Aorta (tissue), 5 donors: ENCODE measurements around the gene ABCA13. TPM values are rescaled to one million over a fixed set of nuclear protein-coding genes. Genes with fewer than 3 reads are reported as not detected.

ENCODE experiments used
- ATAC-seq: fragments of 200-7000 bp; cut with Tn5 transposase; one replicate; pipeline ENCODE4 v1.9.1; 2022; ENCODE audit warnings: moderate library complexity; ENCODE audit not compliant: low FRiP score
- DNase-seq, 2 donors: peaks; one replicate each; pipeline ENCODE4 v3.0.0-alpha.2; 2020
- H3K27ac ChIP-seq, 2 donors: one replicate each; pipeline ENCODE4 v1.5.1; 2013; ENCODE audit warnings: low read length in 2 of 2, mild to moderate bottlenecking in 2 of 2, moderate library complexity in 2 of 2, control low read depth in 1 of 2, inconsistent platforms in 1 of 2, low read depth in 1 of 2
- H3K27me3 ChIP-seq, 2 donors: one replicate each; pipeline ENCODE4 v1.6.1; 2013; ENCODE audit warnings: control low read depth in 1 of 2, low read length in 1 of 2, mild to moderate bottlenecking in 1 of 2, moderate library complexity in 1 of 2; ENCODE audit not compliant: insufficient read depth in 2 of 2, control insufficient read depth in 1 of 2
- H3K36me3 ChIP-seq, 2 donors: one replicate each; pipeline ENCODE4 v1.6.1; 2013; ENCODE audit warnings: control low read depth in 1 of 2, low read length in 1 of 2, mild to moderate bottlenecking in 1 of 2; ENCODE audit not compliant: insufficient read depth in 2 of 2, control insufficient read depth in 1 of 2
- H3K4me1 ChIP-seq, 2 donors: one replicate each; pipeline ENCODE4 v1.6.1; 2013; ENCODE audit warnings: low read length in 2 of 2, control low read depth in 1 of 2, mild to moderate bottlenecking in 1 of 2, moderate library complexity in 1 of 2; ENCODE audit not compliant: insufficient read depth in 2 of 2, control insufficient read depth in 1 of 2
- H3K4me3 ChIP-seq, 2 donors: one replicate each; pipeline ENCODE4 v1.5.1; 2013; ENCODE audit warnings: low read length in 2 of 2, control low read depth in 1 of 2, mild to moderate bottlenecking in 1 of 2
- H3K9me3 ChIP-seq: one replicate; pipeline ENCODE4 v1.6.1; 2013; ENCODE audit warnings: mild to moderate bottlenecking, low read length; ENCODE audit not compliant: control insufficient read depth
- WGBS, 2 donors: extraction: QIAGEN DNeasy Blood & Tissue Kit; methylation state at CpG; one replicate each; pipeline ENCODE4 v1.1.7; 2013; 5-methylcytosine and 5-hydroxymethylcytosine counted together
- intact Hi-C, 2 donors: fragments of 100-400 bp; cut with DNase I; formaldehyde crosslinking; loops; one replicate each; pipeline versions ENCODE4 v1.14.2 to v1.15.0; 2022
- polyA plus RNA-seq, 2 donors: library from polyadenylated mRNA; stranded (reverse); fragments of 200-250 nt; gene quantifications; one replicate each; pipeline ENCODE4 v1.2.3, GENCODE V29; 2013
- total RNA-seq, 2 donors: library from RNA; stranded (reverse); fragmentation: NEBNext Ultra II Directional; extraction: Animal tissue kit (Norgen Biotek cat#: 25700); gene quantifications; one replicate each; pipeline ENCODE4 v1.2.1, GENCODE V29; 2021
- donor health status: healthy with polysubstance abuse.
- donor health status: Bipolar disorder and iron deficiency.
- donor health status: DM: no; HTN: no; CAD: no.
- donor health status: DM: no; HTN: no; CAD: no.
- donor health status: DM: yes; HTN: yes; CAD: no.

The ABCA13 gene
- total and polyA plus RNA-seq, 4 donors: 0.06 to 0.12 TPM; not detected in 2

DNA sequence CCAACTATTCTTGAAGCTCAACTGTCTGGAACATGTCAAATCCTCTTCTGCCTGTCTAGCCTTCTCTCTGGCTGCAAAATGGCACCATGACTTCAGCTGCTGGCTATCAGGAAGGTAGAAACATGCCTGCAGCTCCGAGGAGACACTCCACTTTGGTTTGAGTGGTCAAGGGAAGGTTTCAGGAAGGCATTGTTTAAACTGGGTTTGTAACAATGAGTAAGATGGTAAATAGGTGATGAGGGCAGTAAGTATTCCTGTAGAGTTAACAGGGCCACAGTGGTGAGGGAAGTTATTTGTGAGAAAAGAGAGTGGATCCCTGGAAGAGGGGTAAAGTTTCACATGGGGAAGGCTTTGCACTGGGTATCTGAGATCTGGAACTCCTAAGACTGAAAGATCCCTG lies 231.5 kb downstream of the ABCA13 start:
- intact Hi-C loops: no loop called here
- DNase-seq: no peak
- H3K4me3 ChIP-seq: no peak overlapping the region
- 60 to 65% methylated on average over 1 of the region's 1 CpG for WGBS, 2 donors
- H3K27me3 ChIP-seq: no peaks in the 10 kb centered on the region
- no peak for ATAC-seq
- H3K4me1 ChIP-seq: no peaks in the 10 kb centered on the region
- no peak overlapping the region for H3K27ac ChIP-seq
- no peaks in the 10 kb centered on the region for H3K36me3 ChIP-seq
- no peaks in the 10 kb centered on the region for H3K9me3 ChIP-seq

DNA sequence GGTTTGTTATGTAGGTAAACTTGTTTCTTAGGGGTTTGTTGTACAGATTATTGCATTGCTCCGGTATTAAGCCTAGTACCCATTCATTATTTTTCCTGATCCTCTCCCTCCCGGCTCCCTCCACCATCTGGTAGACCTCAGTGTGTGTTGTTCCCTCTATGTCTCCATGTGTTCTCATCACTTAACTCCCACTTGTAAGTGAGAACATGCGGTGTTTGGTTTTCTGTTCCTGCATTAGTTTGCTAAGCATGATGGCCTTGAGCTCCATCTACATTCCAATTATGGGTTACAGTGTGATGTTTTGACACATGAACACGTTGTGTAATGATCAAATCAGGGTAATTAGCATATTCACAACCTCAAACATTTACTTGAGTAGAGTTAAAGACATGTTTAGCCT lies 237.5 kb downstream of the ABCA13 start:
- intact Hi-C loops: no loop called here
- no peaks in the 10 kb centered on the region for H3K9me3 ChIP-seq
- no peak overlapping the region for H3K4me3 ChIP-seq
- H3K27me3 ChIP-seq: no peaks in the 10 kb centered on the region
- H3K27ac ChIP-seq: no peak overlapping the region
- ATAC-seq (no peak), DNase-seq (no peak)
- no peaks in the 10 kb centered on the region for H3K4me1 ChIP-seq
- no peaks in the 10 kb centered on the region for H3K36me3 ChIP-seq
- 71 to 74% methylated on average over 4 of the region's 4 CpGs for WGBS, 2 donors

DNA sequence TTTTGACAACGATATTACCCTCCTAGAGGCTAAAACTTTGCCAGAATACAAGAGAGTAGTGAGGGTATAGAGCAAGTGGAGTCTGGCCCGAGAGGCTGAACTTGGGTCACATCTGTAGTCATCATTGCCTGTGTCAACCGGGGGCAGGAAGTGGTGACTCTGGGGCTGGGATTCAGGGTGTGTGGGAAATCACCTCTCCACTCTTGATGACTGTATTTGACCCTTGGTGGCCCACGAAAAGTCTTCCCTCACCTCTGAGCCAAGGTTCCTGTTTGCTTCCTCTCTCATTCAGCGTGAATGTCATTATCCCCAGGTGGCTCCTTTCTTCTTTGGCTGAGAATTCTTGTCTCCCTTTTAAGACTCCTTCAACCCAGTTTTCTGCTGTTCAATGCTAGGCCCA lies 240.4 kb downstream of the ABCA13 start:
- ATAC-seq: no peak
- H3K36me3 ChIP-seq: no peaks in the 10 kb centered on the region
- H3K4me3 ChIP-seq: no peak overlapping the region
- no peaks in the 10 kb centered on the region for H3K9me3 ChIP-seq
- no peak for DNase-seq
- no peaks in the 10 kb centered on the region for H3K4me1 ChIP-seq
- 76 to 79% methylated on average over 5 of the region's 5 CpGs for WGBS, 2 donors
- intact Hi-C loops: no loop called here
- H3K27me3 ChIP-seq: no peaks in the 10 kb centered on the region
- H3K27ac ChIP-seq: no peak overlapping the region

DNA sequence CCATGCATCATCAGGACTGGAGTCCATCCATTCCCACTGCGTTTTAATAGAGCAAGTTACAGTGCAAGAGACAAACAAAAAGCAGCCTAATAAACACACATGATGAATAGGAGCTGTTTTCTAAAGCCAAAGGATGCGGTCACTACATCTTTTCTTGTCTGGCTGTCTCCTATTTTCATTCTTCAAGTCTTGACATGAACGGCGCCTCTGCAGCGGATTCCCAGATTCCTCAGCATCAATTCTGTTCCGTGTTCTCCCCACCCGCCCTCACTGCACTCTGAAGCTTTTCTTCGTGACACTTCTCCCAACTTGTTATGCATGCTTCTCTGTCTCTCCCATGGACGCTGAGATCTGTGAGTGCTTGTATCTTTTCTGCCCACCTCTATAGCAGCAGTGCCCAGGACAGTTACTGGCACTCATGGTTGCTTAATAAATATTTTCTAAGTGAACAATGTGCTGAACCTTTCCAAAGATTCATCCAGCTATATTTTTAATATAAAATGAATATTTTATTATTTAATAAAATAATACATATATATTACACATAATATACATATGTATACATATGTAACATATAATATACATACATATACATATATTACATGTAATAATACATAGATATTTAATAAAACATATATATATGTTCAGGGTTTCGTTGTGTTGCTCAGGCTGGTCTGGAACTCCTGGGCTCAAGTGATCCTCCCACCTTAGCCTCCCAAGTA lies 242.9 kb downstream of the ABCA13 start:
- H3K4me3 ChIP-seq: no peak overlapping the region
- ATAC-seq (no peak), DNase-seq (no peak)
- H3K27me3 ChIP-seq: no peaks in the 10 kb centered on the region
- WGBS, 2 donors: 75 to 83% methylated on average over 10 of the region's 10 CpGs
- H3K36me3 ChIP-seq: no peaks in the 10 kb centered on the region
- intact Hi-C loops: no loop called here
- no peak overlapping the region for H3K27ac ChIP-seq
- H3K4me1 ChIP-seq: no peaks in the 10 kb centered on the region
- no peaks in the 10 kb centered on the region for H3K9me3 ChIP-seq

DNA sequence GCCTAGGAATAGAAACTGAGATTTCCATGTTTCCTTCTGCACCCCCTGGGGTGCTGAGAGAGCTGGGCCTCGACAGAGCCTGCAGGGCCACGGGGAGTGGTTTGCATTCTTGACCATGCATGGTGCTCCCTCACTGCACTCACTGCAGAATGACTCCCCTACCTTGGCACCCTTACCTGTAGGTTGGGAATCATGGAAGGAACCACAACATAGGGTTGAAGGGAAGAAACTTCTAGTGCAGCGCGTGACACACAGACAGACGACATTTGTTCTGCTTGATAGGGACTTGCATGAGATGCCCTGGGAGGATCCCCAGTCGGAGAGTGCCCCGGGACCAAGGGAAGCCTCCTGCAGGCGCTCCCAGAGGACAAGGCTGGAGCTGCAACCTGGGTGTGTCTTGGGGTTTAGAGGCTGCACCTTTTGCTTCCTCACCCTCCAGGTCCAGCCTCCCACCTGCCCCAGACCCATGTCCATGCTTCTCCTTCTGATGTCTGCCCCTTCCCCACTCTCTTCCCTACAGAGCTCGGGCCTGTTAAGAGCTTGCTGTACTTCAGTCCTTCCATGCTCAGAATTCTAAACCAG lies 245.2 kb downstream of the ABCA13 start:
- 81 to 82% methylated on average over 9 of the region's 9 CpGs for WGBS, 2 donors
- H3K27me3 ChIP-seq: no peaks in the 10 kb centered on the region
- H3K4me3 ChIP-seq: no peak overlapping the region
- ATAC-seq (no peak), DNase-seq (no peak)
- no peaks in the 10 kb centered on the region for H3K4me1 ChIP-seq
- H3K27ac ChIP-seq: no peak overlapping the region
- H3K9me3 ChIP-seq: no peaks in the 10 kb centered on the region
- intact Hi-C loops: no loop called here
- no peaks in the 10 kb centered on the region for H3K36me3 ChIP-seq

DNA sequence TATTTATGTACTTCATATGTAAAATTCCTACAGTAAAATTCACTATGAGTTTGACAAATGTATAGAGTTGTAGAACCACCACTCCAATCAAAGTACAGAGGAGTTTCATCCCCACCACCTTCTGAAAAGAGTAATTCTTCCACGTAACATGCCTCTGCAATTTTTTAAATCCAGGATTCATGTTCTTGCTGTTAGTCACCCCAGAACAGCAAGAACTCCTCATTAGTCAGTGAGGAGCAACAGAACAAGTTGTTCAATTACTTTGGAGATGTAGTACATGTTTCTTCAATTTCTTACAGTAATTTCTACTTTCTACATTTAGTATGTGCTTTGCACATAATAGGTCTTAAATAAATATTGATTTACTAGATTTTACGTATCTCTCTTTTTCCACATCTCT lies 248.1 kb downstream of the ABCA13 start:
- no peak overlapping the region for H3K4me3 ChIP-seq
- H3K4me1 ChIP-seq: no peaks in the 10 kb centered on the region
- ATAC-seq (no peak), DNase-seq (no peak)
- WGBS, 2 donors: 71 to 75% methylated on average over 2 of the region's 2 CpGs
- H3K27me3 ChIP-seq: no peaks in the 10 kb centered on the region
- no peaks in the 10 kb centered on the region for H3K9me3 ChIP-seq
- no peaks in the 10 kb centered on the region for H3K36me3 ChIP-seq
- intact Hi-C loops: no loop called here
- H3K27ac ChIP-seq: no peak overlapping the region

DNA sequence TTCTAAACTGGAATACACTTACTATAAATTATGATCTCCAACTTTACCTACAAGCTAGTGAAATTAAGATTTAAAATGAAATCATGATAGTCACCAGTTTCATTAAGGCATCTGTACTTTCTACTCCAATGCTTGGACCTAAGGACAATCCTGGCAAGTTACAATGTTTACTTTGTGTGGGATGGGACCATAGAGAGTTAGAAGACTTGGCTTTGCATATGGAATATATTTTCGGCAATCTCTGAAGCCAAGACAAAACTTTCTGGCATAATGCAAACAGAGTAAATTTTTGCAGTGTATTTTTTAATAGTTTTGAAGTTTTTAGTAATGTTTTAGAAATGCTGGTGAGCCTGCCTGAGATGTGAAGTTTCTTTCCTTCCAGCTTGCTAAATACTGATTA lies 248.9 kb downstream of the ABCA13 start:
- Histone ChIP-seq H3K36me3 (no peaks in the 10 kb centered on the region), H3K4me3 (no peak overlapping the region), H3K9me3 (no peaks in the 10 kb centered on the region), H3K27ac (no peak overlapping the region), H3K27me3 (no peaks in the 10 kb centered on the region), H3K4me1 (no peaks in the 10 kb centered on the region)
- 10 to 21% methylated on average over 1 of the region's 1 CpG for WGBS, 2 donors
- no peak for DNase-seq
- ATAC-seq: no peak
- intact Hi-C loops: no loop called here

DNA sequence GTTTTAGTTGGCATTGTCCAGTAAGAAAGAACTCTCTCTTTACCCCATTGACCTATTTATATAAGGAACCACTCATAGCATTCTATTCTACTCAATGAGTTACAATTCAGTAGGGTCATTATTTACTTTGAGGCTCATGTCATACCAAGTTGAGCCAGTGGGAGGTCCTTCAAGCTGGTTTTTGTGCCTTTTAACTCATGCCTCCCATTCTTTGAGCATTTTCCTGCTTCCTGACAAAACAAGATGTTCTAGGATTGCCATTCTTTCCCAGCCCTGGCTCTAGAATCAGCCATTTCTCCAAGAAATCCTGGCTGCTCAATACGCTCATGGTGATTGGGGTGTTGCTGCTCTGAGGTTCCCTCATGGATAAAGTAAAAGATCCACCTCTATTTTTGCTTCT lies 250.1 kb downstream of the ABCA13 start:
- Histone ChIP-seq H3K27ac (no peak overlapping the region), H3K9me3 (no peaks in the 10 kb centered on the region), H3K27me3 (no peaks in the 10 kb centered on the region), H3K4me1 (no peaks in the 10 kb centered on the region), H3K4me3 (no peak overlapping the region), H3K36me3 (no peaks in the 10 kb centered on the region)
- ATAC-seq (no peak), DNase-seq (no peak)
- intact Hi-C loops: no loop called here
- 74 to 75% methylated on average over 1 of the region's 1 CpG for WGBS, 2 donors

DNA sequence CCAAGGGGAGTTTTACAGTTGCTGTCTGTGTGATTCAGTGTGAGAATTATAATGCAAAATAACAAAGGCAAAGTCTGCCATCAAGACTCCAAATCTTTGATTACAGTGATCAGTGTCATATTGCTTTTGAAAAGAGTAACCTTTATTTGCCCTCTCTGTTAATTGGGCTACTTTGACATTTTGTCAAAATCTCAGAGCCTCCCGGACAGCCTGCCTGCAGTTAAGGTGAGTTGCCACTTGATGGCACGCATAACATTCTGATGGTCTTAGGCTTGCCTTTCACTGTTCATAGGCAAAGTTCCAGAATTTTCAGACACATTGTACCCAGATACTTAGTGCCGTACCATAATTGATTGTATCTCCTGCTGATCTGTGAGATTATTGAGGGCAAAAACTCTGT lies 253.5 kb downstream of the ABCA13 start:
- Histone ChIP-seq H3K27me3 (no peaks in the 10 kb centered on the region), H3K27ac (no peak overlapping the region), H3K36me3 (no peaks in the 10 kb centered on the region), H3K9me3 (no peaks in the 10 kb centered on the region), H3K4me3 (no peak overlapping the region), H3K4me1 (no peaks in the 10 kb centered on the region)
- 30 to 50% methylated on average over 3 of the region's 3 CpGs for WGBS, 2 donors
- intact Hi-C loops: no loop called here
- no peak for ATAC-seq
- DNase-seq: no peak
